ENCODE measurements around the gene ADORA3.

- no peak for TF ChIP-seq EZH2 (IDR thresholded peaks at IDR 0.05; ENCODE audit: borderline replicate concordance, low read depth, low read length, severe bottlenecking)
- no peak for TF ChIP-seq POLR2A (IDR thresholded peaks at IDR 0.05; ENCODE audit: low read depth, low read length)
- no peak for TF ChIP-seq CTCF (IDR thresholded peaks at IDR 0.05; ENCODE audit: extremely low read depth in 1 of 2, insufficient read depth in 1 of 2, low read depth in 1 of 2, low read length in 2 of 2)
Measured at GRCh38 chr1:111476214-111476613, 27.2 kb downstream of the ADORA3 start.
